HG03439 (cell line): ENCODE data around the gene KIAA1755.

ENCODE experiments used
- ATAC-seq: cut with Tn5 transposase; IDR thresholded peaks from one replicate; pipeline ENCODE4 v1.9.1; 2021; ENCODE audit warnings: mild to moderate bottlenecking, moderate library complexity; ENCODE audit not compliant: unreplicated experiment

The KIAA1755 gene

GRCh38 chr20:38209054-38209675 lies 51.4 kb downstream of the KIAA1755 start:
- no peak for ATAC-seq

- ATAC-seq: no peak
These were observed 52.0 kb downstream of the KIAA1755 start for GRCh38 chr20:38208523-38208922.

GRCh38 chr20:38208088-38208487 lies 52.4 kb downstream of the KIAA1755 start:
- ATAC-seq: no peak

- ATAC-seq: no peak
These were observed 52.9 kb downstream of the KIAA1755 start for GRCh38 chr20:38207621-38208020.

DNA sequence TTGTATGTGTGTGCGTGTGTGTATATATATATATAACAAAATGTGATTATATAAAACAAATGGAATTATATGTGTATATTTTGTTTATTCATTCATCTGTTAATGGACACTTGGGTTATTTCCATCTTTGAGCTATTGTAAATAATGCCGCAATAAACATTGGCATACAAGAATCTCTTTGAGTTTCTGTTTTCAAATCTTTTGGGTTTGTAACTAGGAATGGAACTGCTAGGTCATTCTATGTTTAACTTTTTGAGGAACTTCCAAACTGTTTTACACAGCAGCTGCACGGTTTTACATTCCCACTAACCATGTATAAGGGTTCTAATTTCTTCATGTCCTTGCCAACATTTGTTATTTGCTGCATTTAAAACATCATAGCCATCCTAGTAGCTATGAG lies 55.5 kb downstream of the KIAA1755 start:
- no peak for ATAC-seq

DNA sequence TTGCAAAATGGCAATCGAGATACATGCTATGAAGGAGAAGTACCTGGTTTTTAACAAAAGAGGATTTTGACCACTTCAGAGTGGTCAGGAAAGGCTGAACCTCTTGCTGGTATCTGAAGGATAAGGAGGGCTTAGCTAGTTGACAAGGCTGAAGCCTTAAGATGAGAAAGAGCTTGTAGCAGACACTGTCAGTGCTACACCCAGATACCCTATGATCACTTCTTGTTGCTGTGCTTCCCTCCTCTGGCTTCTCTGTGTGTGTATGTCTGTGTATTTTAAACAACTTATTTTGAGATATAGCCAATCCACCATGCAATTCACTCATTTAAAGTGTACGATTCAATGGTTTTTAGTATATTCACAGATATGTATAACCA lies 56.6 kb downstream of the KIAA1755 start:
- no peak for ATAC-seq

- ATAC-seq: no peak
These were observed 57.1 kb downstream of the KIAA1755 start for GRCh38 chr20:38203337-38203980.

DNA sequence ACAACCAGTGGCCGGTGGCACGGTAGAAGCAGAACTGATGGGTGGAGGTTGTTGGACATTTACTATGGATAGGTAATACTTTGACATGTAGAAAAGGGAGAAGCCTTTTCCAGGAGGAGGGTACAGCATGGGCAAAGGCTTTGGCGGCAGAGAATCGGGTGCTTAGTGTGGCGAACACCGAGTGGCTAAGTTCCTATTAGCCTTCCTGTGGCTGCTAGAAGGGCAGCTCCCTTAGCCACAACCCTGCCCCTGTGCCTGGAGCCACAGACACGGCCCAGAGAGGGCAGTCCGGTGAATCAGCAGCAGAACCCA lies 57.6 kb downstream of the KIAA1755 start:
- no peak for ATAC-seq

- no peak for ATAC-seq
These were observed 58.2 kb downstream of the KIAA1755 start for GRCh38 chr20:38202153-38202981.

DNA sequence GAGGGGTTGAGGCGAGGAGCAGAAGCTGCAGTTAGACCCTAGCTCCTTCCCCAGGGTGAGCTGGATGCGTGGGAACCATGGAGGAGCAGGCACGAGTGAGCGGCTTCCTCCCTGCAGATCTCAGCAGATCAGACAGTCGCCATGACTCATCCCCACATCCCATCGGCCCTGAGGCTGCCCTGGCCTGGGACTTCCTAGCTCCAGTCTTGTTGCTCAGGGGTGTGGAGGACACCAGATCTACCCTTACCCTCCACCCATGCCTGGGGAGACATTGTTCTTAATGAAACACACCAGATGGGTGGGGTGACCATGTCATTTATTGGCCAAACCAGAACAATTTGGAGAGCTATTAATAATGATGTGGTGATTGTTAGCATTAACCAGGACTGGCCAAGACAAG lies 59.2 kb downstream of the KIAA1755 start:
- no peak for ATAC-seq

DNA sequence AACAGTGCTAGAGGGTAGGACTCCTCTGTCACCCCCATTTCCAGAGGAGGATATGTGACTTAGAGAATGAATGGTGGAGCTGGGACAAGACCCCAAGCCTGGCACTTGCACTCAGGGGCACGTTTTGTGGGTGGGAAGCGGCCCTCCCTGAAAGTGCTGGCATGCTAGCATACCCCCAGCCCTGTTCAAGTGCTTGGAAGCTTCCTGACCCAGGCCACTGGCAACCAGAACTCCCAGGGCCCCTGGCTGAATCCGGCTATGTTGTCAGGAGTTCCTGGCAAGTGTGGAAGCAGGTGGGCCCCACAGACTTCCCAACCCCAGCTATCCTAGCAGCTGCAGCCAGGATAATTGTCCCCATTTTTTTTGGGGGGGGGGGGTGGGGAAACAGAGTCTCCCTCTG lies 59.9 kb downstream of the KIAA1755 start:
- no peak for ATAC-seq

DNA sequence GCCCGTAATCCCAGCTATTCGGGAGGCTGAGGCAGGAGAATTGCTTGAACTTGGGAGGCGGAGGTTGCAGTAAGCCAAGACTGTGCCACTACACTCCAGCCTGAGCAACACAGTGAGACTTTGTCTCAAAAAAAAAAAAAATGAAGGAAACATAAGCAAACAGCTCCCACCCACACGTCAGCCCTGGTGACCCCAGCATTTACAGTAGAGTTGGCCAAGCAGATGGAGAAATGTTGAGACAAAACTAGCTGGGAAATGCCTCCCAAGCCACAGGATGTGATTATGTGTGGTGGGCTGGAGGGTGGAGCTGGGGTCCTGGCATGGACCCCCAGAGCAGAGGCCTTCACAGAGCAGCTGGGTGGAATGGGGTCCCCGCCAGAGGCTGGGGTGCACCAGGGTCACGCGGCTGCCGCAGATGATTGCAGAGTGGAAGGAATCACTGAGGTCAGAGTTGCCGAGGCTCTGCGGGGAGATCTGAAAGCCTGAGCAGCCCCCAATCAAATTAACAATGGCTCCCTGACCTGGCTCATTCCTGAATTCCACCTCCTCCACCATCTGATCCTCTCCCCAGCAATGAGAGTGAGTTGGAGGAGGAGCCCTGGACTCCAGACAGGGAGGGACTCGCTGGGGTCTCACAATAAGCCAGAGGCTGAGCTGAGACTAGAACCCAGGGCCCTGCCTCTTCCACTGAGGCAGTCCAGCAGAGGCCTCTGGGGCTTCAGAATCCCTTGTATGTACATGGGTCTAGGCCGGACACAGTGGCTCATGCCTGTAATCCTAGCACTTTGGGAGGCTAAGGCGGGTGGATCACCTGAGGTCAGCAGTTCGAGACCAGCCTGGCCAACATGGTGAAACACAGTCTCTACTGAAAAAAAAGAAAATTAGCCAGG lies 60.8 kb downstream of the KIAA1755 start:
- no peak for ATAC-seq

DNA sequence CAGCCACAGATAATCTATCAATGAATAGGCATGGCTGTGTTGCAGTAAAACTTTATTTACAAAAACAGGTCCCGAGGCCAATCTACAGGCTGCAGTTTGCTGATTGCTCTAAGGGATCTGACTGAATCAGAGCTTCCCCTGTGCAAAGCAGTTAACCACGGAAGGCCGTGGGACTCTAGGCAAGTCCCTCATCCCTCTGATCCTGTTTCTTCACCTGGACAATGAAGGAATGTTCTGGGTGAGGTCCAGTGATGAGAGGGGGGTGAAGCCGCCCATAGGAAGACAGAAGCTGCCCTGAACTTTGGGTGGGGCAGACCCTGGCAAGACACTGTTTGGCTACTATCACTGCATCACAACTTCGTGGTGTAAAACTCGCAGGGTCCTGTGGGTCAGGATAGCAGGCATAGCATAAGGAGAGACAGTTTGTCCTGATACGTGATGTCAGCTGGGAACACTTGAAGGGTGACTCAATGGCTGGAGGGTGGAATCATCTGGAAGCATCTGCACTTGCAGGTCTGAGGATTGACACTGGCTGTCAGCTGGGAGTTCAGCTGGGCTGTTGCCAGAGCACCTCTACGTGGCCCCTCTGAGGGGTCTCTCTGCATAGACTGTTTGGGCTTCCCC lies 62.2 kb downstream of the KIAA1755 start:
- no peak for ATAC-seq

- ATAC-seq: no peak
These were observed 62.9 kb downstream of the KIAA1755 start for GRCh38 chr20:38197619-38198018.

DNA sequence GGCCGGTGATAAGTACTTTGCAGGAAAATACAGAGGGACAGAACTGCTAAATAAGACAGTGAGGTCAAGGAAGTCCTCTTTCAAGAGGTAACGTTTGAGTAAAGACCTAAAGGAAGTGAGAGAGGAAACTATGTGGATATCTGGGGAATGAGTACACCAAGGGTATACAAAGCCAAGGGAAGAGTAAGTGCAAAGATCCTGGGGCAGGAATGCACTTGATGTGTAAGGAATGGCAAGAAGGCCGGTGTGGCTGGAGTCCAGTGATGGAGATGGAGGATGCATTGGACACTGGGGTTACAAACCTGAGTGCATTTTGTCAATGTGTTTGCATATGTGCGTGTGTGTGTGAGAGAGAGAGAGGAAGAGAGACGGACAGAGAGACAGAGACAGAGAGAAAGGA lies 63.3 kb downstream of the KIAA1755 start:
- no peak for ATAC-seq

- no peak for ATAC-seq
These were observed 63.9 kb downstream of the KIAA1755 start for GRCh38 chr20:38196592-38196991.

DNA sequence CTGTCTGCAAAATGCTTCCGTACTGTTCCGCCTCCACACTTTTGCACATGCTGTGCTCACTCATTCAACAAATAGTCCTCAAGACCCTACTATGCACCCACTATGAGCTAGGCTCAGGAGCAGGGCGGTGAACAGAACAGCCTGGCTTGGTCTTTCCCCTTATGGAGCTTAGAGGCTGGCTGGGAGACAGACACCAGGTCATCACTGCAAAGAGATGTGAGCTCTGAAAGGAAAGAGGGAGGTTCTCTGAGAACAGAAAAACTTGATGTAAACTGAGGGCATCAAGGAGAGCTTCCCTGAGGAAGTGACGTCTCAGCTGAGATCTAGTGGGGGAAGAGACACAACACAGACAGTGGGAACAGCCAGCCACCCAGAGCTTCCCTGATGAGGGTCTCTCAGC lies 64.5 kb downstream of the KIAA1755 start:
- ATAC-seq: no peak

DNA sequence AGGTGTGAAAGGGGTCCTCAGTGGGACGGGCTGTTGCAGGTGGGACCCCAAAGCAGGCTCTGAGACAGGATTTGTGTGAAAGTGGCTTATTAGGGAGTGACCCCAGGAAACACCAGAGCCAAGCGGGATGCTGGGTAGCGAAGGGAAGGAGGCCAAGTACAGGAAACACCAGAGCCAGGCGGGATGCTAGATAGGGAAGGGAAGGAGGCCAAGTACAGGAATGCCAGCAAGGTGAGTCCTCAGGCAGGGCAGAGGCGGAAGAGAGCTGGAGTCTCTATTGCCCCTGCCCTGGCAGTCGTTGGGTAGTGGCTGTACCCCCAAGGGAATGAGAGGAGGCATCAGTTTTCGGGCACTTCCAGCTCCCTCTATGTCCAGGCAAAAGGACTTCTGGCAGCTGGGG lies 65.0 kb downstream of the KIAA1755 start:
- no peak for ATAC-seq

DNA sequence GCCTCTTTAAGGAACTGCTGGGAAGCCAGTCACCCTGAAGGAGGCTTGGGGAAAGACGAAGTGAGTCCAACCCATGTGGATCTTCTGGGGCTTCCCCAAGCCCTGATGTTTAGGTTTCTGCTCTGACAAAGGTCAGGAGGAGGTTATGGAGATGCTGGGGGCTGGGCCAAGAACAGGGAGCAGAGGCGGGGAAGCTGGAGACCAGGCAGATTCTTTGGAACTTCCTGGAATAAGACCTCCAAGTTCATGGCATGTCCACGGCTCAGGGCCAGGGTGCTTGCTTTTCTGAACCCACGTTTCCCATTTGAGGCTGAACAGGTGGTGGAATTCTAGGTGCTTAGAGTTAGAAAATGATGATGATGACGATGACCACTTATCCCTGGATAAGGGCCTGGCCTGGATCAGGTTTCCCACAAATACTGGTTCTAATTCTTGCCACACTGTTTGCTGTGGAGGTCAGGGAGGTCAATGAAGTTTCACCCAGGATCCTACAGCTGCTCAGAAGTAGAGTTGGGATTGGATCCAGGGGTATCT lies 65.5 kb downstream of the KIAA1755 start:
- no peak for ATAC-seq

- ATAC-seq: no peak
These were observed 66.9 kb downstream of the KIAA1755 start for GRCh38 chr20:38193586-38194105.
